NCI-H146 treated with DMSO at 0.1 percent for 48 hours (cell line): ENCODE results near the gene ZC3H6.
"Not testable (repeated sequence)": the region's sequence is repeated elsewhere in the genome, so short reads cannot be mapped to it uniquely, and the experiment has no call there.

Experiments used
- DNase-seq: peaks from one replicate; lab custom pipeline; 2025; ENCODE audit not compliant: unreplicated experiment; lab: John Stamatoyannopoulos, UW

The ZC3H6 gene

DNA sequence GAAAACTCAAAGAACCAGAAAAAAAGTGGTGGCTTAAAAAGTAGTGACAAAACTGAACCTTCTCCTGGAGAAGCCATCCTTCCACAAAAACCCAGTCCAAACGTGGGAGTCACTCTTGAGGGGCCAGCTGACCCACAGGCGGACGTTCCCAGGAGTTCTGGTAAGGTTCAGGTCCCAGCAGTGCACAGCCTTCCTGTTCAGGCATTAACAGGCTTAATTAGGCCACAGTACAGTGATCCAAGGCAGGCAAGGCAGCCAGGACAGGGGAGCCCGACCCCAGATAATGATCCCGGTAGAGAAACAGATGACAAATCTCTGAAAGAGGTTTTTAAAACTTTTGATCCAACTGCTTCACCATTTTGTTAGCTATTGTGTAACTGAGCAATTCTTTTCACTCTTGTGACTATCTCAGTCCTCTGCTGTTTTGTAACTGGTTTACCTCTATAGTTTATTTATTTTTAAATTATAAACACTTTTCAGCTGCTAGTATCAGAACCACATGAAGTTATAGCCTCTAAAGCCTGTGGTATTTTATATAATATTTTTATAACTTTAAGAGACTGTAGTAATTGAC lies 56.8 kb downstream of the ZC3H6 start:
- no peak for DNase-seq

DNA sequence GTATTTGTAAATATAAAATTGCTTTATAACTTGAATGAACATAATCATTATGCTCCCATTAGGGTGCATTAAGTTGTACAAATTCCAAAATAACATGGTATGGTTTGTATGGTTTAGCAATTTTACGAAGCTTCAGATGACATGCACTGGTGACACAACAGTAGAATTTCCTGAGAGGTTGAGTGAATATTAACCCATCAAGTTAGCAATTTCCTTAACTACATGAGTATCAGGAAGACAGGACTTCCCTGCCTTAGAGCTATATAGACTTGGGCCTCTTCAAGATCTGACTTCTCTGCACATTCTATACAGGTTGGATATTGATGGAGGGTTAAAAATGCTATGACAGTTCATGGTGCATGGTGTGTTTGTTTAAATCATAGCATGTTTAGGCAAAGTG lies 60.2 kb downstream of the ZC3H6 start:
- no peak for DNase-seq

DNA sequence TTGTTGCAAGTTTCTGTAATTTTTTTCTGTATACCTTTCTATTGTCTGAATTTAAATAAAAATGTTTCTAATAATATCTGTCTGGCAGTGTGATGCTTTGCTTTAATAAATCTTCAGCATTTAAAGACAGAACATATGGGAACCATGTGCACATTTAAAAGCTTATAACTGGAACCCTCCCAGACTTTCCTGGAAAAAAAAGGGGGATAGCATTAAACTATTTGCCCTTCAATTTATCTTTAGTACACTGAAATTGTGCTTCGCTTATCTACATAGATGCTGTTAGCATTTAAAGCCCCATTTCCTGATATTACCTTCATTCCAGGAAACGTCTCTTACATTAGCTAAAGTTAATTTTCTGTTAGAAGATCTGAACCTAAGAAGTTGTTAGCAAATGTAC lies 64.6 kb downstream of the ZC3H6 start:
- no peak for DNase-seq

DNA sequence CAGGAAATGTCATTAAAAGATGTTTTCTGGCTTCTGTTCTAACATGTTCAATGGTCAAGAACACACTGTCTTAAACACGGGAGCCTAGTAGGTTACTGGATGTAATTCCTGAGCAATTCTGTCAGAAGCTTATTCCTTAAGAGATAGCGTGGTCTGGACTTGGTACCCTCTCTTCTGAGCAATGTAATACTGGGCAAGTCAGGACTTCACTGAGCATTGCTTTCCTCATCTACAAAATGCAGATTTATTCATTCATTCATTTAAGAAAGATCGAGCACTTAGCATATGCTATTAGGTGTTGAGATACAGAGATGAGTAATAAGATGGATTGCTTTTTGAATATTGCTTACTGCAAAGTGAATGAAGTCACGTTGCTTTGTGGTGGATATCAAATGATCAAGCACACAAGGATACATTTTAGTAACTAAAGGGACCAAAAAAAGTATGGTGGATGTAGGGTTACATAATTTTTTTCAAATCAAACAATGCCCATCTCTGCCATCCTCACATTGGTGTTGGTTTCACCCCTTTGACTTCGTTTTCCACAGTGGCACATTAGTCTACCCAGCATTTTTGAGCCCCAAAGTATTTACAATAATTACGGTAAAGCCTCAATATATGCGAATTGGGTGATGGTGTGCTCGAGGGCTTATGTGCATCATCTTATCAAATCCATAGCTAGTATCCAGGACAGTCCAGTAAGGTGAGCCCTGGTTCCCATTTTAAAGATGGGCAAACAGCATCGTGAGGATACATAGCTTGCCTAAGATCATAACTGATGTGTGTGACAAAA lies 65.3 kb downstream of the ZC3H6 start:
- DNase-seq, result no peak

DNA sequence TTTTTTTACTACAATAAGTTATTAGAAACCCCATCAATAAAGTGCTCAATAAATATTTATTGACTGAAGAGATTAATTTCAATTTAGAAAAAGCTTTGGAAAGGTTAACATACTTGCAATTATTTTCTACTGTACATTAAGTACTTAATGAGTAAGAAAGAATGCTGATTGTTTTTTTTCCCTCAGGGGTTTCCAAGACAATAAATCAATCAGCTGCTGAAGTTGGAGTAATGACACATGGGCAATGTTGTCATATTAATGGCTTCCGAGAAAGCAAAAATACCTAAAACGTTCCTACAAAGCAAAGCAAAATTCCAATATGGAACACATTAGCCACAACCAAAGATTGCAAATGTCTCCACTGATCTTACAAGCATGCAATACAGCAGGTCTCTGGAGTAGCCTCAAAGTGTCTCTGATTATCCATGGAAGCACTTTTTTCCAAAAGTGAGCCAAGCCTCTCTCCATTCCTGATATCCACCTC lies 66.7 kb downstream of the ZC3H6 start:
- no peak for DNase-seq

DNA sequence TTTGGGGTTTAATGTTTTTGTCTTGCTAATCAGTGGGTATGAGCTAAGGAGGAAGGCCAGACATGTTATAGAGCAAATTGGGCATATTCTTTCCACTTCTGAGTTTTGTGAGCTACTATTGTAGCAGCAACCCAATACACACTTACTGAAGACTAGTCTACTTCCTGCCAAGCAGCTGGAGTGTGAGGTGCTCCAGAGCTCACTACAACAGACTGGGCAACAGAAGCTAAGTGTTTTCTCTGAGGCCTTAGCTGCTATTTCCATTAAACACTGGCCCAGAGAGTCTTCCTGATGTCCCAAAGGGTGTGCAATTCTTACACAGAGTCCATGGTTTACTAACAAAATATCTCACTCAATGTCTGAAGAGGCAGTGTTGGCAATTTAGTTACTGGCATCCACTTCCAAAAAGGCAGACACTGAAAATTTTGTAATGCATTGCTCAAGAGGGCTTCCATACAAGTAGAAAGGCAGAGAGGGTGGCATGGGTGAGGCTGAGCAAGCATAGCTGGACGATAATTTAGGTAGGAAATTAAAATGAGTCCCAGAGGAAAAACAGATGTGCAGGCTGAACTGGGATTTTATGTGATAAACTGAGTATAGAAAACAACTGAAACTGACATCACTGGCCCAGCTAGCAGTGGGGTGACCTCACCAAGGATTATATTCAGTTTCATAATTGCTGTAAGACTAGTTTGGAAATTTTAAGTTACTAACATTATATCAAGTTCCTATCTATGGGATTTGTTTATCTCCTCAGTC lies 68.6 kb downstream of the ZC3H6 start:
- no peak for DNase-seq

DNA sequence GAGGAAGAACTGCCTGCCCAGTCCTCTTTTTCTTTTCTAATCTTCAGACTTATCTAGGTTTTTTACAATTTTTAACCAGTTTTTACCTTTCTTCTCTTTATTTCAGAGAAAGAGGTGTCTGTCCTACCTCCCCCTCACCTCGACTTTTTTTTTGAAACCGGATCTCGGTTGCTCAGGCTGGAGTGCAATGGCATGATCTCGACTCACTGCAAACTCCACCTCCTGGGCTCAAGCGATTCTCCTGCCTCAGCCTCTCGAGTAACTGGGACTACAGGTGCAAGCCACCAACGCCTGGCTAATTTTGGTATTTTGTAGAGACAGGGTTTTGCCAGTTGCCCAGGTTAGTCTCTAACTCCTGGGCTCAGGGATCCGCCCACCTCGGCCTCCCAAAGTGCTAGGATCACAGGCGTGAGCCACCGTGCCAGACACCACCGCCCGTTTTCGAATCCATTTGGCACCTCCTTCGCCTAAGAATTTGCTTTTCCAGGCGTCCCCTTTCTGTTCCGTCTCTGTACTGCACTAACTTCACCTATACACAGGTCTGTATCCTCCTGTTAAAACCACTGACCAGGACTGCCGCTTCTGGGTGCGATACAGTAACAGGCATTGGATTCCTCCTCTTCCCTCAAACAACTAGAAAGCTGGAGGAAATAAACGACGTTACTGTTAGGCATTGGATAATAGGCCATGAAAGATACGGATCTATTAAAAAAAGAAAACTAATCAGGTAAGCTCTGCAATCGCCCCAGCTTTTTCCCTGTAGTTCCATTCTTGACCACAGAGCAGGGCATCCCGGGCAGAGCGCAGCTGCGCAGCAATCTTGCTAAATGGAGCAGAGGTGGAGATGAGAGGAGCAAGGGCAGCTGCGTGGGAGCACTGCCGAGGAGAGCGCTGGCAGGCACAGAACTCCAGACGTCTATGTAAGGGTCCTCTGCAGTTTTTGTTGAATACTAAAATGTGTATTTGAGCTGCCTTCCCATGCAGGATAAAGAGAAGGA lies 69.9 kb downstream of the ZC3H6 start:
- no peak for DNase-seq

DNA sequence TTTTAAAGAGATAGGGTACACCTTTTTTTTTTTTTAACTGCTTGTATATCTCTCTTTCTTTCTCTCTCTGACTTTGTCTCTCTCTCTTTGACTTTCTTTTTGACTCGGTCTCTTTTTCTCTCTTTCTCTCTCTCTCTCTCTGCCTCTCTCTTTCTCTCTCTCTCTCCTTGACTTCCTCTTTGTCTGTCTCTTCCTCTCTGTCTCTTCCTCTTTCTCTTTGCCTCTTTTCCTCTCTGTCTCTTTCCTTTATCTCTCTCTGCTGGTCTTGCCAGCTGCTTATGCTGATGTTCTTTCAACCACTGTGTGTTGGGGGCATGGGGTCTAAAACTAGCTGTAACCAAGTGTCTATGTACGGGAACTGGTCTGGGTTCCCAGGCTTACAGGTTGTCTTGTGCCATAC lies 76.9 kb downstream of the ZC3H6 start:
- DNase-seq, result not testable (repeated sequence)

DNA sequence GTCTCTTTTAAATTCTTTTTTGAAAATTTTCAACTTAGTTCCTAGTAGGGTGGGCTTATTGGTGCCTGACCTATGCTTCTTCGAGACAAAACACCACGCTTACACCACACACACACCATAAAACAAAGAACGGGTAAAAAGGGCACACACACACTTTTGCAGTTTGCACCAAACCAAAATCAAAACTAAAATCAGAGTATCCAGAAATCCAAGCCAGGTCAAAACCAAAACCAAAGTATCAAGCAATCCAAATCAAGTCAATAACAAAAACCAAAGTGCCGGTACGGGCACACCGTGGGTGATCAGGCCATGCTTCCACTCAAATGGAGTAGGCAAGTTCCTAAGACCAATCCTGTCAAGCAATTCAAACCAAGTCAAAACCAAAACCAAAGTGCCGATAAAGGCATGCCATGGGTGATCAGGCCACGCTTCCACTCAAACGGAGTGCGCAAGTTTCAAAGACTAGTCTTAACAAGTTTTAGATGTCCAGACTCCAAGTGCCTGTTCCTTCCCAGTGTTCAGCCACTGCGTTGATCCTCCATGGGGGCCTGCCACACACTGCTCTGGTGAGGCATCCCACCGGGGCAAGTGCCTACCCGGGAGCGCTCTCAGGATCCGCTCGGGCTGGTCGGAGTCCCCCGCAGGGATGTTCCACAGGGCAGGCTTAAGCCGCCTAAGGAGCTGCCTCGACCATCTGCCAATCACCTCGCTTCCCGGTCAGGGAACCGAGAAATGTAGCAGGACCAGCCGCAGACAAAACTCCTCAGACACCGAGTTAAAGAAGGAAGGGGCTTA lies 77.6 kb downstream of the ZC3H6 start:
- DNase-seq, result not testable (repeated sequence)

DNA sequence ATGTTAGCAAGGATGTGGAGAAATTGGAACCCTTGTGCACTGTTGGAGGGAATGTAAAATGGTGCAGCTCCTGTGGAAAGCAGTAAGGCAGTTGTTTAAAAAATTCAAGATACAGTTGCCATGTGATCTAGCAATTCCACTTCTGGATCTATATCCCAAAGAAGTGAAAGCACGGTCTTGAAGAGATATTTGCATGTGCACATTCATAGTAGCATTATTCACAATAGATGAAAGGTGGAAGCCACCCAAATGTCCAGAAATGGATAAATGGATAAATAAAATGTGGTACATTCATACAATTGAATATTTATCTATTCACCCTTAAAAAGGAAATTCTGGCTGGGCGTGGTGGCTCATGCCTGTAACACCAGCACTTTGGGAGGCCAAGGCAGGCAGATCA lies 78.9 kb downstream of the ZC3H6 start:
- DNase-seq, result not testable (repeated sequence)

DNA sequence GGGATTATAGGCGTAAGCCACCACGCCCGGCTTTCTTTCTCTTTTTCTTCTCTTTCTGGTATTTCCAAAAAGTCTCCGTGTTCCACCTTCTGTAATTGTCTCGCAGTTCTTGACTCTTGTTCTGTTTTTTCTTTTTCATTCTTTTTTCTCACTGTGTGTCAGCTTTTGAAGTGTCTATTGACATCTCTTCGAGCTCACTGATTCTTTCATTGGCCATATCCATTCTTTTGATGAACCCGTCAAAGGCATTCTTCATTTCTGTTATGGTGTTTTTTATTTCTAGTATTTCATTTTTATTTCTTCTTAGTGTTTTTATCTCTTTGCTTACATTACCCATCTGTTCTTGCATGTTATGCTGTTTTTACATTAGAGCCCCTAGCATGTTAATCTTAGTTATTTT lies 84.7 kb downstream of the ZC3H6 start:
- not testable (repeated sequence) for DNase-seq
